H1 (cell line): ENCODE data around the gene PITPNC1.

Experiments used
- ATF2 ChIP-seq: IDR thresholded peaks from 2 replicates; pipeline ENCODE4 v1.6.1; 2012; ENCODE audit warnings: low read length, inconsistent platforms
- ATF3 ChIP-seq: IDR thresholded peaks from 2 replicates; pipeline ENCODE4 v1.6.1; 2011; ENCODE audit warnings: low read depth, mild to moderate bottlenecking, low read length; ENCODE audit not compliant: insufficient read depth
- BACH1 ChIP-seq: IDR thresholded peaks from 2 replicates; pipeline ENCODE4 v1.6.1; 2012; ENCODE audit warnings: low read length, improper control_type of control experiment
- CREB1 ChIP-seq: IDR thresholded peaks from 2 replicates; pipeline ENCODE4 v1.6.1; 2012; ENCODE audit warnings: inconsistent platforms
- CTCF ChIP-seq, 3 experiments: IDR thresholded peaks; 1 replicate in 2 of 3; 2 replicates in 1 of 3; pipeline versions ENCODE4 v1.5.1 to v1.6.1; 2011; ENCODE audit warnings: low read length in 3 of 3, mild to moderate bottlenecking in 3 of 3, inconsistent platforms in 2 of 3, low read depth in 1 of 3, moderate library complexity in 1 of 3; ENCODE audit not compliant: insufficient read depth in 1 of 3; ENCODE audit errors: control extremely low read depth in 1 of 3
- EZH2 ChIP-seq: fragments of 200-600 bp; sonication (generic); IDR thresholded peaks from 2 replicates; pipeline ENCODE4 v1.7.1; 2012; ENCODE audit warnings: low read depth, mild to moderate bottlenecking, moderate library complexity, low read length, inconsistent platforms; ENCODE audit not compliant: severe bottlenecking
- HDAC6 ChIP-seq: IDR thresholded peaks from one replicate; pipeline ENCODE4 v1.7.1; 2012; ENCODE audit warnings: low read depth, mild to moderate bottlenecking, inconsistent platforms, low read length, moderate library complexity
- JUND ChIP-seq: IDR thresholded peaks from 2 replicates; pipeline ENCODE4 v1.6.1; 2011; ENCODE audit warnings: mild to moderate bottlenecking, improper control_type of control experiment, low read length
- KDM5A ChIP-seq: fragments of 200-600 bp; IDR thresholded peaks from 2 replicates; pipeline ENCODE4 v1.7.1; 2012; ENCODE audit warnings: mild to moderate bottlenecking, low read length, inconsistent platforms, mixed read lengths
- PHF8 ChIP-seq: fragments of 200-600 bp; sonication (generic); conservative IDR thresholded peaks from 2 replicates; pipeline ENCODE4 v1.7.1; 2012; ENCODE audit warnings: low read depth, mild to moderate bottlenecking, inconsistent platforms, low read length, moderate library complexity
- RFX5 ChIP-seq: IDR thresholded peaks from 2 replicates; pipeline ENCODE4 v1.6.1; 2011; ENCODE audit warnings: low read depth, low read length, improper control_type of control experiment, borderline replicate concordance

- no peak for TF ChIP-seq KDM5A
- no peak for TF ChIP-seq ATF3
- TF ChIP-seq CTCF (IDR thresholded peaks at IDR 0.05; ENCODE audit: control extremely low read depth in 1 of 3, insufficient read depth in 1 of 3, low read depth in 1 of 3, low read length in 3 of 3), result no peak
- TF ChIP-seq ATF2, result no peak
- TF ChIP-seq CREB1, result no peak
- no peak for TF ChIP-seq BACH1
- no peak for TF ChIP-seq EZH2
- no peak for TF ChIP-seq RFX5
- TF ChIP-seq PHF8, result no peak
- TF ChIP-seq JUND, result no peak
- TF ChIP-seq HDAC6, result no peak
Measured at GRCh38 chr17:67585077-67585602, 208.1 kb downstream of the PITPNC1 start.
